GM19239 (cell line): ENCODE data around the gene SPACA5B.
"Not testable (repeated sequence)": the region's sequence is repeated elsewhere in the genome, so short reads cannot be mapped to it uniquely, and the experiment has no call there.

Experiments
- DNase-seq: peaks from one replicate; pipeline ENCODE4 v3.0.0; 2011; ENCODE audit warnings: low spot score; ENCODE audit not compliant: insufficient read length
- FAIRE-seq: peaks from 2 replicates; lab custom pipeline; 2011; peaks lifted over from hg19 to GRCh38; lab: Jason Lieb, UNC

The SPACA5B gene

GRCh38 chrX:48181882-48182281 is 51.5 kb downstream of the SPACA5B start:
- DNase-seq, FAIRE-seq: not testable (repeated sequence)
